Measurements from ENCODE around the gene SHC4.

SHC4 gene

GRCh38 chr15:48784756-48785155 lies 179.0 kb downstream of the SHC4 start:
- Histone ChIP-seq H3K9ac (ENCODE audit: low read depth, low read length) (no peak overlapping the region), H3K36me3 (ENCODE audit: insufficient read depth, low read length) (peaks cover 2% of the 10 kb centered on the region; the same call in 1 of the 2 replicates), H3K9me3 (ENCODE audit: control insufficient read depth, insufficient read depth, low read length) (no peaks in the 10 kb centered on the region), H3K4me1 (ENCODE audit: insufficient read depth, low read length) (no peaks in the 10 kb centered on the region)

GRCh38 chr15:48782911-48783310 lies 180.8 kb downstream of the SHC4 start:
- Histone ChIP-seq H3K9me3 (ENCODE audit: control insufficient read depth, insufficient read depth, low read length) (no peaks in the 10 kb centered on the region), H3K4me1 (ENCODE audit: insufficient read depth, low read length) (0 out of 2 replicates have a peak, but pooled peaks cover under 1% of the 10 kb centered on the region), H3K9ac (ENCODE audit: low read depth, low read length) (no peak overlapping the region), H3K36me3 (ENCODE audit: insufficient read depth, low read length) (no peaks in the 10 kb centered on the region)

GRCh38 chr15:48781481-48782081 lies 182.1 kb downstream of the SHC4 start:
- Histone ChIP-seq H3K9me3 (ENCODE audit: control insufficient read depth, insufficient read depth, low read length) (no peaks in the 10 kb centered on the region), H3K36me3 (ENCODE audit: insufficient read depth, low read length) (no peaks in the 10 kb centered on the region), H3K4me1 (ENCODE audit: insufficient read depth, low read length) (0 out of 2 replicates have a peak, but pooled peaks cover 3% of the 10 kb centered on the region), H3K9ac (ENCODE audit: low read depth, low read length) (no peak overlapping the region)

GRCh38 chr15:48781017-48781416 lies 182.7 kb downstream of the SHC4 start:
- Histone ChIP-seq H3K36me3 (ENCODE audit: insufficient read depth, low read length) (no peaks in the 10 kb centered on the region), H3K4me1 (ENCODE audit: insufficient read depth, low read length) (0 out of 2 replicates have a peak, but pooled peaks cover 3% of the 10 kb centered on the region), H3K9me3 (ENCODE audit: control insufficient read depth, insufficient read depth, low read length) (no peaks in the 10 kb centered on the region), H3K9ac (ENCODE audit: low read depth, low read length) (no peak overlapping the region)

- no peaks in the 10 kb centered on the region for H3K9me3 ChIP-seq (ENCODE audit: control insufficient read depth, insufficient read depth, low read length)
- H3K4me1 ChIP-seq (ENCODE audit: insufficient read depth, low read length), result 0 out of 2 replicates have a peak, but pooled peaks cover 3% of the 10 kb centered on the region
- H3K36me3 ChIP-seq (ENCODE audit: insufficient read depth, low read length), result no peaks in the 10 kb centered on the region
- no peak overlapping the region for H3K9ac ChIP-seq (ENCODE audit: low read depth, low read length)
Measured at GRCh38 chr15:48778331-48778730, 185.4 kb downstream of the SHC4 start.

GRCh38 chr15:48777645-48778330 lies 185.9 kb downstream of the SHC4 start:
- no peak overlapping the region for H3K9ac ChIP-seq (ENCODE audit: low read depth, low read length)
- H3K4me1 ChIP-seq (ENCODE audit: insufficient read depth, low read length), result 0 out of 2 replicates have a peak, but pooled peaks cover 3% of the 10 kb centered on the region
- H3K36me3 ChIP-seq (ENCODE audit: insufficient read depth, low read length), result no peaks in the 10 kb centered on the region
- no peaks in the 10 kb centered on the region for H3K9me3 ChIP-seq (ENCODE audit: control insufficient read depth, insufficient read depth, low read length)

GRCh38 chr15:48775546-48775945 lies 188.2 kb downstream of the SHC4 start:
- H3K36me3 ChIP-seq (ENCODE audit: insufficient read depth, low read length), result no peaks in the 10 kb centered on the region
- H3K4me1 ChIP-seq (ENCODE audit: insufficient read depth, low read length), result 0 out of 2 replicates have a peak, but pooled peaks cover 3% of the 10 kb centered on the region
- no peaks in the 10 kb centered on the region for H3K9me3 ChIP-seq (ENCODE audit: control insufficient read depth, insufficient read depth, low read length)
- no peak overlapping the region for H3K9ac ChIP-seq (ENCODE audit: low read depth, low read length)

GRCh38 chr15:48774484-48774883 lies 189.2 kb downstream of the SHC4 start:
- no peaks in the 10 kb centered on the region for H3K9me3 ChIP-seq (ENCODE audit: control insufficient read depth, insufficient read depth, low read length)
- H3K9ac ChIP-seq (ENCODE audit: low read depth, low read length), result no peak overlapping the region
- H3K4me1 ChIP-seq (ENCODE audit: insufficient read depth, low read length), result 0 out of 2 replicates have a peak, but pooled peaks cover 3% of the 10 kb centered on the region
- H3K36me3 ChIP-seq (ENCODE audit: insufficient read depth, low read length), result no peaks in the 10 kb centered on the region

Data from ES-I3 (cell line).